ENCODE data around the gene LGALS3BP.

LGALS3BP gene

DNA sequence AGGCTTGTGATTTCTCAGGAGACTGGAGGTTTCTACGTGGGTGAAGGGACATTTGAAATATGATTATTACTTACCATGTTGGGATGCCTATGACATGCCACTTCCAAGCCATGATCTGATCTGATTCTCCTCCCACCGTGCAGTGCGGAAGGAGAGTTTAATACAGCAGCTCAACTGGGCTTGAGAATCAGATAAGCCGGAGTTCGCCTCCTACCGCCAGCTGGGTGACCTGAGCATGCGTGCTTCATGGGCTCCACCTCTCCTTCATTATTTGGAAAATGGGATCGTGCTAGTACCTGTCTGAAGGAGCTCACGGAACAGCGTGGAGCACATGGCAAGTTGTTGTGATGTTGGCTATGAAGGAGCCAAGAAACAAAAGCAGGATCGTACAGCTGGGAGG, 42.2 kb downstream of the LGALS3BP start:
- DNase-seq (ENCODE audit: low read depth), result no peak

DNA sequence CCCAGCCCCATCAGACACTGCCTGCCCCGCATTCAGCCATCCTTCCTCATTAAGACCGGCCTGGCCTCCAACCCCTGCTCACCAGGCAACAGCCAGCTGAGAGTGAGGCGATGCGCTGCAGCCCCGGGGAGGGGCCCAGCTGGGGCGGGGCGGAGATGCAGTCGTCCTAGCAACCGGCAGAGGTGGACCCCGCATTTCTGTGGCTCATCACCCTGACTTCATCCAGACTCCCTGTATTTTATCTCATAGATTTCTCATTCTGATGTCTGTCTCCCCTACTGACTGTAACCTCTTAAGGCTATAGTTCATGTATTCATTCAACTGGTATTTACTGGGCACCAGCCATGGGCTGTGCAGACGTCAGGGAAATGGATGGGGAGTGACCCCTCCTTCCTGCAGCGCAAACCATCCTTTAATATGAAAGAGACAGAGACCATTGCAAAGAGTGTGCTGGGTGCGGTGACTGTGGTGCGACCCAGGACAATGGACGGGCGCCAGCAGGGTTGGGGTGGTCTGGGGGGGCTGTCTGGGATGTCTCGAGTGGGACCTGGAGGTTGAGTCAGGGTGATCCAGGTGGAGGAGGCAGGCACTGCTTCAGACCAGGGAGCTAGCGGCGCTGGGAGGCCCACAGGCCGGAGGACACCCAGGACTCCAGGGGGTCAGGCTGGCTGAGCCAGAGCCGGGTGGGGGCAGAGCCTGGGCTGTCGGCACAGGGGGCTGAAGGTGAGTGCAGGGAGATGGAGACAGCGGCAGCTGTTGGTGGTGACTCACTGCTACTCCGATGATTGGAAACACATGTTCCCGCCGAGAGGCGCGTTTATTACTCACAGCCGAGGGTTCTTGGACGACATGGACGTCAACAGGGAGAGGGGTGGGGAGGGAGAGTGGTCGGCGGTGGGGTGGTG, 44.1 kb downstream of the LGALS3BP start:
- peak; percentile 99 for DNase-seq (ENCODE audit: low read depth)

DNA sequence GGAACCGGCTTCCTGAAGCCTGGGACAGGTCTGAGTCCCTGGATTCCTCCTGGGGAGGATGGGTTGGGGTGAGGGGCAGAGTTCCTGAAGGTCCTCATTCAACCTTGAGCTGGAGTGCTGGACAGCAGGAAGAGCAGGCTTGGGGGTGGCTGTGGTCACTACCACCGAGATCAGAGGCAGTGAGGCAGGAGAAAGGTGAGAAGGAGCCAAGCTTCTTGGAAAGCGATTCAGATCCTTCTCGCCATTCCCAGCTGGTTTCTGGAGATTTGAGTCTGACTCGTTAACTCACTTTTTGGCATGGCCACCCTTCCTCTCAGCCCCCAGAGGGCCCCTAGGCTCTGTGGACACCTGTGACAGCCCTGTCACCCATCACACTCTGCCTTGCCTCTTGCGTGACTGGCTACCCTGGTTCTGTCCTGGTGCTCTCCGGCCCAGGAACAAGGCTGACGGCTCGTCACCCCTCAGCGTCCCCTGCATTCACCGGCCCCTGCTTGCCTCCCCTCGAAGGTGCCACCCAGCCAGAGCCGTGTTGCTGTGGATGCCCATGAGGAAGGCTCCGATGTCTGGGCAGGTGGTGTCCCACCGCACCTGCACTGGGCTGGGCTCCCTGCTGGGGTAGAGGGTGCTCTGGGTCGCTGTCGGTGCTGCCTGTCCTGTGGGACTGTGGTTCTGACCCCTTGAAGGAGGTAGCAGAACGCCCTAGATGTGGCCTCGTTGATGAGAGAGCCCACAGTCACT, 44.9 kb downstream of the LGALS3BP start:
- peak; percentile 40 for DNase-seq (ENCODE audit: low read depth)

DNA sequence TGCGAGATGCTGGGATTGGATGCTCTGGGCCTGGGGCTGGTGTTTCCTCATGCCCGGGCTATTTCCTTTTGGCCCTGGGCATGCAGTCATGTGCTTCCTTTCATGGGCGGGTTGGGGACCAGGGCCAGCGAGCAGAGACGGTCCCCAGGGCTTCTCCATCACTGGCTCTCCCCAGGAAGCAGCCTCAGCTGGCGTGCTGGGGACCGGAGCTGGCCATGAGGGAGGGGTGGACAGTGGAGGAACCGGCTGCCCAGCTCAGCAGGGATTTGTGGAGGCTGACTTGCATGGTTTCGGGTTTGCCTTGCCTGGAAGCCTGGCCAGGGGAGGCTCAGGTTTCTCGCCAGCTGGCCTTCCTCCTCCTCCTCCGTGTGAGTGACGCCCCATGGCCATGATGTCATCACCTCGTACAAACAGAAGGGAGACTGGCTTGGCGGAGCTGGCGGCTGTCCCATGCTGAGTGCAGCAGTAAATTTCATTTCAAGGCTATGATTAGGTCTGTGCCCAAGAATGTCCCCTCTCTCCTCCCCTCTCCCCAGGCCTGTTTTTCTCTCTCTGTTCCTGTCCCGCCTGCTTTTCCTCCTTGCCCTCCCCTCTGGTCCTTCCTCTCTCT, 45.7 kb downstream of the LGALS3BP start:
- peak; percentile 96 for DNase-seq (ENCODE audit: low read depth)

DNA sequence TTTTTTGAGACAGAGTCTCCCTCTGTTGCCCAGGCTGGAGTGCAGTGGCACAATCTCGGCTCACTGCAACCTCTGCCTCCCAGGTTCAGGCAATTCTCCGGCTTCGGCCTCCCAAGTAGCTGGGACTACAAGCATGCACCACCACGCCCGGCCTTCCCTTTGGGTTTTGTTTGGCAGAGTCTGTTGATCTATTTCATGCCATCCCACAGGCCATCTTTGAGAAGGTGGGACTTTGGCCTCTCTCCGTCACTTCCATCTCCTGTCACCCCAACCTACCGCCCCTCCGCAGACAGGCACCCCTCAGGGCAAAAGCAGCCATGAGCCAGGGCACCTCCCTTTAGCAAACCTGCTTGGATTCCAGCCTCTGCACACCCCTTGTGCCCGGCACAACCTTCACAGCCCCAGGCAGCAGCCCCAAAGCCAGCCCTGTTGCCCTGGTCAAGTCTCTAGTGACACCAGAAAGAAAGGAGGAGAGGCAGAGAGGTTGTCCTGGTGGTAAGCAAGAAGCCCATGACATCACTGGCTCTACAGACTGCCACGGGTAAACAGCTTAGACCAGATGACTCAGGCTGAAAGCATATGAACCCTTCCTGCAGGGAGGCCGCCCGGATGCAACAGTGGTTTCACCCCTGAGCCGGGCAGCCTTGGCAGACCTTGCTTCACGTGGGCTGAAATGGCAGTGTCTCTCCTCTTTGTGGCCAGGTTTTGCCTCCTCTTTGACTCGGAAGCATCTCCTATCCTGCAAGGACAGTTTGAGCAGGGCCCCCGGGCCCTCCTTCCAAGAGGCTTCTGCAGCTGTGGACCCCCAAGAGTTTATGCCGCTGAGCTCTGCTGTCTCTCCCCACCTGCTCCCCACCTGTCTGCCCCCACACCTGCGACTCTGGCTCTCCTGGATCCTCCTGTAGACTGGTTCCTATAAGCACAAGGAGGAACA, 46.4 kb downstream of the LGALS3BP start:
- peak; percentile 100 for DNase-seq (ENCODE audit: low read depth)

DNA sequence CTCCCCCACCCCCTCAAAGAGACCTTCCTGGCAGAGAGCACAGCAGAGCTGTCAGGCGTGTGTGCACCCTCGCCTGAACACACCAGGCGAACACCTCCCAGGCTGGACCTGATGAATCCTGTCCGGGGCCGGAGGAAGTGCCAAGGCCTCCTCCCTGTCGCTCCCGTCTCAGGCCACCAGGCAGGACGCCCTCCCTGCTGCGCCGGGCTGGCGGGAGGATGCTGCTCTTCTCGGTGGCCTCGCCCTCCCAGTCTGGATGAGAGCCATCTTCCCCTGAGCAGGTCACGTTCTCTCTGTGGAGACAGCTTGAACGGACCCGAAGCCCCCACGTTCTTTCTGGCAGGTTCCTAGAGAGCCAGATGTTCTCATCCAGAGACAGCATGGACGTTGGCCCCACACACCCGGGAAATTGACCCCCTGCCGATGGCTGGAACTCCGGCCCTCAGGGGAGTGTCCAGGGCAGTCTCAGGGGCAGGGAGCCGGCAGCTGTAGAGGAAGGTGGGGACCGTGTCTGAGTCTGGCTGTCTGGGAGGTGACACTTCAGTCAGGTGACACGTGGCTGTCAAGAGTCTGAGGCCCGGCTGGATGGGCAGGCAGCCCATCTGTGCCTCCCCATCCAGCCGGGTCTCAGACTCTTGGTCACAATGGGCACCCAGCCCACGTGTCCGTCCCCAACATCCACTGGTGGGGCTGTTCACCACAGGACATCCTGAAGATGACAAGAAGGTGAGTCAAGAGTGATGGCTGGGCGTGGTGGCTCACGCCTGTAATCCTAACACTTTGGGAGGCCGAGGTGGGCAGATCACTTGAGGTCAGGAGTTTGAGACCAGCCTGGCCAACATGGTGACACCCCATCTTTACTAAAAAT, 49.6 kb downstream of the LGALS3BP start:
- DNase-seq (ENCODE audit: low read depth), result peak; percentile 64

DNA sequence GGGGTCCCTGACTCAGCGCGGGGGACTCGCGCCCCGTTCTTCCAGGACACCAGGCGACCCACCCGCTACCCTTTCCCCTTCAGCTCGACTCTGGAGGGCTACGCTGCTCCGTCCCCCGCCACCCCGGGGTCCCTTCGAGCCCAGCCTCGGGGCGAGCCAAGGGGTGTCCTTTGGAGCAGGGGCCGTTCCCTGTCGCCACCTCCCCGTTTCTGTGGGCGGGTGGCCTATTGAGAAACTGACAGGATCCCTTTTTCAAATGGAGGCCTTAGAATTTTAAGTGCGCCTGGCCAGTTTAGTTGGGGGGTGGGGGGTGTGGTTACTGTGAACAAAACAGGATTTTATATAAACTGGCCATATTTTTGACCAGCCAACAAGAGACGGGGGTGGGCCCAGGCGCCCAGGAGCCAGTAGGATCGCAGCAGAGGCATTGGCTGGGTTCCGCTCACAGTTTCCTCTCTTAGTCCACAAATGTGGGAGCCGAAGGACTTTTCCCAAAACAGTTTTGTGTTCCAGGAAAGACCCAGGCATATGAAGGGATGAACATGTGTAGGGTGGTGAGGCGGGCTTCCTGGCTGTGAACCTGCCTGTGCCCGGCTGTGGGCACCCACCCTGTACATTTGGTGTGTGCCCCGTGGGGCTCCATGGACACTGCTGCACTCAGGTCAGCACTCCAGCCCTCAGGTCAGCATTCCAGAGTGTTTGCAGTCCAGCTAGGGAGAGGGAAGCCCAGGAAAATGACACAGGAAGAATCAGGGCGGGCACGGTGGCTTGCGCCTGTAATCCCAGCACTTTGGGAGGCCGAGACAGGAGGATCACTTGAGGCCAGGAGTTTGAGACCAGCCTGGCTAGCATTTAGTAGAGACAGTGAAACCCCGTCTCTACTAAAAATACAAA, 53.8 kb downstream of the LGALS3BP start:
- peak; percentile 91 for DNase-seq (ENCODE audit: low read depth)

DNA sequence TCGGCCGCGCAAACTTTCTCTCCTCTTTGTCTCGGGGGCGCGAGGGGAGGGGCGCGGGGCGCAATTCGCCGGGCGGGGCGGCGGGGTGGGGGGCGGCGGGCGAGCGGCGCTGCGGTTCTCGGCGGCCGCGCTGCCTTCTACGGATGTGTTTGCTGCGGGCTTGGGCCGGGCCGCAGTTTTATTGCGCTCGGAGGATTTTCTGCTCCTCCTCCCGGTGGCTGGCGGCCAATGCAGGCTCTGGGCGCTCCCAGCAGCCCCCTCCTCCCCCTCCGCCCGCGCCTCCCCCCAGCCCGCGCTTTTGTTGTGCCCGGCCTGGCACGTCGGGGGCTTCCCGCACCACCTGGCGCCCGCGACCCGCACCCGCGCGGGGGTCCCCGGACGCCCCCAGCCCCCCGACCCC, 54.5 kb downstream of the LGALS3BP start, which contains the start of gene TIMP2:
Gene TIMP2, minus strand, starts transcription at position 154 of the 400 bp plus-strand sequence. CDS start 299 bp downstream, outside the sequence.
- peak; percentile 93 for DNase-seq (ENCODE audit: low read depth)

DNA sequence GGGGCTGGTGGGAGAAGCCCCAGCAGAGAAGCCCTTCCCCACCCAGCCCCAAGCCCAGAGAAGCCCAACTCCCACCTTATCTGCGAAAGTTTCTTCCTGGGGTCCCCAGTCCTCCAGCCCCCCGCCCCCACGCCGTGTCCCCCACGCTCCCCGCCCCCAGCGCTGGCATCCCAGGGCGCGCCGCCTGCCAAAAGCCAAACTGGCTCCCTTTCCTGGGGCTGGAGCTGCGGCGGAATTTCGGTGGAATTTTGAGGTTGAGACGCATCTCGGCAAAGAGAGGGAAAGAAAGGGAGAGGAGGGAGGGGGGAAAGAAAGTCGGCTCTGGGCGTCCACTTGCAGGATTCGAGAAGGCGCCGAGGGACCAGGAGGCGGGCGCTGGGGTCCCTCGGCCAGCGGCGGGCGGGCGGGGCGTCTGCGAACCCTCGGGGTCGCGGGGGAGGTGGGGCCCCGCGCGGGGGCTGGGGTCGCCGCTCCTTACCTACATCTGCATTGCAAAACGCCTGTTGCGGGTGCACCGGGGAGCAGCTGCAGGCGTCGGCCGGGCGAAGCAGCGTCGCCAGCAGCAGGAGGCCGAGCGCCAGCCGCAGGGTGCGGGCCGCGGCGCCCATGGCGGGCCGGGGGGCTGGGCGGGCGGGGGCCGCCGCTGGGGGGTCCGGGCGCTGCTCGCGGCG, 55.1 kb downstream of the LGALS3BP start:
- DNase-seq (ENCODE audit: low read depth), result peak; percentile 65

DNA sequence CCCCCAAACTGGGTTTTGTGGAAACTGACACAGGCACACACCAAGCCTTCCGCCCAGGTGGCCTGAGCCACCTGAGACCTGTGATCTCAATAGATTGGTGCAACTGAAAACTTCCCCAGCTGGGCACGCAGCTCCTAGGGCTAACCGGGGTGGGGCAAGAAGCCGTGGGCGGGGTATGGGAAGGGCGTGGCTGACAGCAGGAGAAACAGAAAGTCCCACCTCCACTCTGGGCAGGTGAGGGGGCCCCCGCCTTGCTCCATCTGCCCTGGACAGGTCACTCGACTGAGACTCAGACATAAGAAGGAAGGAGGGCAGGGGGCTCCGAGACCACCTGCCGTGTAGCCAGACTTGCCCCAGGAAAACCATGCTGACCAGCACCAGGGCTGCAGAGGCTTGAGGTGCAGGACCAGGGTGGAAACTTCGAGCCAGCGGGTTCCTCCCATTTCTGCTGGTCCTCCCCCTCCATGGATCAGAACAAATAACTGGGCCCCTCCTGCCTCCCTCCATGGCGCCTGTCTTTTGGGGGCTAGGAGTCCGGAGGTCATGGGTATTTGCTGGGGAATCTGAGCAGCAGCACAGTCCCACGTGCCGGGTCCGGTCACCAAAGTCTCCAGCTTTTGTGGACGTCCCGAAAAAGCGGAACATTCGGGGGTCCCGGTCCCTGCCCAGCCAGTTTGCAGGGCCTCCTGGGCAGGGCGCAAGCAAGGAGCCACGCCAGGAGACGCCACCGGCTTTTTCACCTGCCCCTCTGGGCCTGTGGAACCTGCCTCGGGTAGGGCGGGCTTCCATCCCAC, 55.9 kb downstream of the LGALS3BP start:
- peak; percentile 67 for DNase-seq (ENCODE audit: low read depth)

DNA sequence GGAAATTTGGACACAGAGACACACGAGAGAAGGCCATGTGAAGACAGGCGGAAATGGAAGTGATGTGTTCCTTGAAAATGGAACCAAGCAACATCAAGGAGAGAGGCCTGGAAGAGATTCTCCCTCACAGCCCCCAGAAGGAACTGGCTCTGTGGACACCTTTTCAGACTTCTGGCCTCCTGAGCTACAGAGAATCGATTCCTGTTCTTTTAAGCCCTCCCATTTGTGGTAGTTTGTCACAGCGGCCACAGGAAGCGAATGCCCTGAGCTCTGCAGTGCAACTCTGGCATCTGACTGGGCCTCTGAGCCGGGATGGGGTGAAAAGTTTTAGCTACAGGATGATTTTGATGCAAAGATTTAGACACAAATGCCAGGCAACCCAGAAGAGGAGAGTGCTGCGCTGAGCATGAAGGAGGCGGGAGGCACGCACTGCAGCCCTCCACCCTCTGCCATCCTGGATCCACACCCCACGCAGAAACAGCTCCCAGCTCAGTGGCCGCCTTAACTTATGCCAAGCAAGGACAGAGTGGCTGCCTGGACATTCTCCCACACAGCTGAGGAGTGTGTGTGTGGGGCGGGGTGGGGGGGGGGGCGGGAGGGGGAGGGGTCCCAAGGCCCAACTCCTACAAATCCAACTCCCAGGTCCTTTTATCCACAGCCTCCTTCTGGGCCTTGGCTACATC, 56.8 kb downstream of the LGALS3BP start:
- DNase-seq (ENCODE audit: low read depth), result no peak

DNA sequence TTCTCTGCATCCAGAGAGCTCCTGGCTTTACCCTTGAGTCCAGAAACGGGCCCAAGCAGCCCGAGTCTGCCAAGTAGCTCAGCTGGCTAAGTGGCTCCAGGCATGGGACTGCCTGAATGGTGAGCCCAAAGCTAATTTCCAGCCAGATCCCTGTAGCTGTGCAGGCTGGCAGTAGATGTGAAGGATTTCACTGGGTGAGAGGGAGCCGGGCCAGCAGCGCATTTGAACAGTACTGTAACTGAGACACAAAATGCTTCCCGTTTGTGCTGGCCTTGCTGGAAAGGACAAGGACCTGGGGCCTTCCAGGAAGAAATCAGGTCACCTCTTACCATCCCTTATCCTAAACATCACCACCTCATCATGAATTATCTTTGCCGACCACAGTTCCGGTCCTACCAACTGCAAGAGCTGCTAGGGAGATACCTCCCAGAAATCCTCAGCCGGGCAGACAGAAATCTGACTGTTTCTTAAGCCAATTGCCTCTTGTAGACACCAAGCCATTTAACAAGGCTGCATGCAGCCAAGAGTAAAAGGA, 58.2 kb downstream of the LGALS3BP start:
- DNase-seq (ENCODE audit: low read depth), result no peak
